H1 (cell line): ENCODE data around the gene ZNF74. TPM values are rescaled to one million over a fixed set of nuclear protein-coding genes. Genes with fewer than 3 reads are reported as not detected.

Experiments used
- CTCF ChIA-PET: fragments of 300-600 bp; sonication (Branson Sonifier 250); formaldehyde crosslinking; loops from one replicate; lab custom pipeline; 2021; ENCODE audit not compliant: partially characterized antibody; lab: Charles Lee
- POLR2A ChIA-PET: fragments of 300-600 bp; sonication (Branson Sonifier 250); formaldehyde crosslinking; loops from one replicate; lab custom pipeline; 2021; ENCODE audit warnings: inconsistent platforms; ENCODE audit not compliant: partially characterized antibody; lab: Charles Lee
- DNase-seq, 2 experiments: peaks; one replicate each; pipeline versions ENCODE4 v3.0.0 to v3.0.0-alpha.2; 2010 to 2022; ENCODE audit warnings: low spot score in 2 of 2, low read depth in 1 of 2, mixed read lengths in 1 of 2
- FAIRE-seq: peaks from 2 replicates; lab custom pipeline; 2011; peaks lifted over from hg19 to GRCh38; lab: Jason Lieb, UNC
- H2AFZ ChIP-seq: 2 replicates; pipeline ENCODE4 v1.8.1; 2012; ENCODE audit warnings: low read length, inconsistent platforms
- H2AK5ac ChIP-seq: 2 replicates; pipeline ENCODE4 v1.6.1; 2013; ENCODE audit warnings: low read depth, low read length
- H2BK120ac ChIP-seq: replicated peaks from 2 replicates; pipeline ENCODE3; 2013; ENCODE audit warnings: low read depth, low read length, inconsistent platforms
- H2BK12ac ChIP-seq: 2 replicates; pipeline ENCODE4 v1.6.1; 2013; ENCODE audit warnings: low read depth, low read length
- H2BK15ac ChIP-seq: 2 replicates; pipeline ENCODE4 v1.6.1; 2013; ENCODE audit warnings: low read length
- H2BK20ac ChIP-seq: 2 replicates; pipeline ENCODE4 v1.6.1; 2013; ENCODE audit warnings: low read length
- H2BK5ac ChIP-seq: 2 replicates; pipeline ENCODE4 v1.6.1; 2013; ENCODE audit warnings: low read depth, low read length
- H3K14ac ChIP-seq: 2 replicates; pipeline ENCODE4 v1.6.1; 2013; ENCODE audit warnings: inconsistent platforms; ENCODE audit not compliant: insufficient read length
- H3K18ac ChIP-seq: 2 replicates; pipeline ENCODE4 v1.6.1; 2013; ENCODE audit warnings: low read length; ENCODE audit errors: extremely low read depth
- H3K23ac ChIP-seq: 2 replicates; pipeline ENCODE4 v1.6.1; 2013; ENCODE audit warnings: inconsistent platforms; ENCODE audit not compliant: insufficient read length
- H3K23me2 ChIP-seq: 2 replicates; pipeline ENCODE4 v1.6.1; 2013; ENCODE audit warnings: low read depth, low read length
- H3K27ac ChIP-seq: 2 replicates; pipeline ENCODE4 v1.6.1; 2011; ENCODE audit warnings: low read depth, low read length, inconsistent platforms
- H3K27me3 ChIP-seq, 4 experiments: replicated peaks in 1 of 4; 1 replicate in 1 of 4; 2 replicates in 3 of 4; pipeline versions ENCODE4 v1.6.1 to v1.8.1; 2011 to 2013; ENCODE audit warnings: low read length in 3 of 4, mild to moderate bottlenecking in 3 of 4, inconsistent platforms in 2 of 4, mixed read lengths in 2 of 4, moderate library complexity in 1 of 4; ENCODE audit not compliant: control insufficient read depth in 3 of 4, insufficient read depth in 3 of 4; ENCODE audit errors: extremely low read depth in 1 of 4
- H3K36me3 ChIP-seq, 4 experiments: 2 replicates each; pipeline versions ENCODE4 v1.6.1 to v1.8.1; 2011 to 2013; ENCODE audit warnings: mild to moderate bottlenecking in 4 of 4, low read length in 3 of 4, moderate library complexity in 2 of 4, control low read depth in 1 of 4, inconsistent platforms in 1 of 4; ENCODE audit not compliant: insufficient read depth in 4 of 4, control insufficient read depth in 2 of 4
- H3K4ac ChIP-seq: replicated peaks from 2 replicates; pipeline ENCODE3; 2013; ENCODE audit warnings: low read length, low read depth, mixed read lengths, inconsistent platforms; ENCODE audit not compliant: insufficient read length
- H3K4me1 ChIP-seq, 4 experiments: replicated peaks in 1 of 4; 1 replicate in 1 of 4; 2 replicates in 3 of 4; pipeline versions ENCODE4 v1.6.1 to v1.8.1; 2011 to 2013; ENCODE audit warnings: low read length in 3 of 4, inconsistent platforms in 2 of 4, mixed read lengths in 1 of 4; ENCODE audit not compliant: insufficient read depth in 4 of 4, control insufficient read depth in 3 of 4
- H3K4me2 ChIP-seq, 2 experiments: 2 replicates each; pipeline versions ENCODE4 v1.6.1 to v1.8.1; 2011 to 2013; ENCODE audit warnings: low read depth in 2 of 2, low read length in 2 of 2, control low read depth in 1 of 2, inconsistent platforms in 1 of 2, mild to moderate bottlenecking in 1 of 2; ENCODE audit not compliant: insufficient read depth in 1 of 2
- H3K4me3 ChIP-seq, 4 experiments: fragments of 200-600, 300-600 bp in 1 of 4; sonication (generic), shearing (Covaris generic), sonication (Bioruptor Twin) in 1 of 4; 2 replicates each; pipeline versions ENCODE4 v1.5.1 to v1.8.1; 2011 to 2016; ENCODE audit warnings: low read length in 4 of 4, low read depth in 3 of 4, control low read depth in 2 of 4, inconsistent platforms in 2 of 4, mild to moderate bottlenecking in 2 of 4, mixed read lengths in 1 of 4, moderate library complexity in 1 of 4; ENCODE audit not compliant: insufficient read depth in 2 of 4; ENCODE audit errors: extremely low read depth in 1 of 4
- H3K56ac ChIP-seq: replicated peaks from 2 replicates; pipeline ENCODE3; 2013; ENCODE audit warnings: low read depth, mild to moderate bottlenecking, mixed read lengths, low read length, inconsistent platforms; ENCODE audit not compliant: insufficient read length
- H3K79me1 ChIP-seq: 2 replicates; pipeline ENCODE4 v1.6.1; 2013; ENCODE audit warnings: low read depth, low read length, control low read depth
- H3K79me2 ChIP-seq, 2 experiments: 2 replicates each; pipeline versions ENCODE4 v1.6.1 to v1.8.1; 2012 to 2013; ENCODE audit warnings: low read length in 2 of 2, mild to moderate bottlenecking in 2 of 2, inconsistent platforms in 1 of 2; ENCODE audit not compliant: insufficient read depth in 2 of 2, control insufficient read depth in 1 of 2
- H3K9ac ChIP-seq, 4 experiments: replicated peaks in 1 of 4; 1 replicate in 1 of 4; 2 replicates in 3 of 4; pipeline versions ENCODE4 v1.6.1 to v1.8.1; 2011 to 2013; ENCODE audit warnings: low read depth in 3 of 4, low read length in 3 of 4, control low read depth in 2 of 4, mild to moderate bottlenecking in 2 of 4, moderate library complexity in 2 of 4, inconsistent platforms in 1 of 4; ENCODE audit errors: extremely low read depth in 1 of 4
- H3K9me3 ChIP-seq, 2 experiments: 2 replicates each; pipeline versions ENCODE4 v1.6.1 to v1.8.1; 2012 to 2013; ENCODE audit warnings: mild to moderate bottlenecking in 2 of 2, moderate library complexity in 2 of 2, control low read depth in 1 of 2, inconsistent platforms in 1 of 2, low read depth in 1 of 2, low read length in 1 of 2, mixed read lengths in 1 of 2; ENCODE audit not compliant: insufficient read depth in 2 of 2
- H4K20me1 ChIP-seq, 2 experiments: replicated peaks in 1 of 2; 2 replicates each; pipeline versions ENCODE3 to v1.8.1; 2011 to 2013; ENCODE audit warnings: inconsistent platforms in 2 of 2, low read length in 2 of 2, mild to moderate bottlenecking in 1 of 2; ENCODE audit not compliant: insufficient read depth in 2 of 2, control insufficient read depth in 1 of 2
- H4K5ac ChIP-seq: 2 replicates; pipeline ENCODE4 v1.6.1; 2013; ENCODE audit warnings: low read length, low read depth, mixed read lengths, inconsistent platforms; ENCODE audit not compliant: insufficient read length
- H4K8ac ChIP-seq: 2 replicates; pipeline ENCODE4 v1.8.0; 2013; ENCODE audit warnings: mild to moderate bottlenecking, moderate library complexity, low read length, inconsistent platforms; ENCODE audit not compliant: insufficient read depth; ENCODE audit errors: extremely low read depth
- H4K91ac ChIP-seq: replicated peaks from 2 replicates; pipeline ENCODE3; 2013; ENCODE audit warnings: low read length, mixed read lengths, inconsistent platforms; ENCODE audit not compliant: insufficient read length
- ASH2L ChIP-seq: fragments of 200-600, 300-600 bp; sonication (generic); IDR thresholded peaks from one replicate; pipeline ENCODE4 v1.7.1; 2017; ENCODE audit warnings: low read length
- EP300 ChIP-seq, 2 experiments: IDR thresholded peaks; 1 replicate in 1 of 2; 2 replicates in 1 of 2; pipeline ENCODE4 v1.6.1; 2011 to 2012; ENCODE audit warnings: low read depth in 2 of 2, low read length in 2 of 2, mild to moderate bottlenecking in 2 of 2, borderline replicate concordance in 1 of 2, inconsistent platforms in 1 of 2, moderate library complexity in 1 of 2
- FOSL1 ChIP-seq: IDR thresholded peaks from 2 replicates; pipeline ENCODE4 v1.6.1; 2011; ENCODE audit warnings: mild to moderate bottlenecking, low read depth, low read length, moderate library complexity; ENCODE audit not compliant: insufficient read depth
- SIN3A ChIP-seq, 2 experiments: IDR thresholded peaks in 1 of 2; conservative IDR thresholded peaks in 1 of 2; 2 replicates each; pipeline ENCODE4 v1.6.1; 2011 to 2012; ENCODE audit warnings: low read length in 2 of 2, improper control_type of control experiment in 1 of 2, low read depth in 1 of 2, mild to moderate bottlenecking in 1 of 2
- SP4 ChIP-seq: IDR thresholded peaks from 2 replicates; pipeline ENCODE4 v1.6.1; 2012; ENCODE audit warnings: low read length, inconsistent platforms
- TCF12 ChIP-seq: IDR thresholded peaks from 2 replicates; pipeline ENCODE4 v1.6.1; 2011; ENCODE audit warnings: low read depth, mild to moderate bottlenecking, low read length
- WGBS, 2 experiments: shearing (Covaris generic) in 1 of 2; methylation state at CpG; one replicate each; pipeline versions ENCODE4 v1.1.6 to v1.1.7; 2013 to 2015; ENCODE audit warnings: low lambda C conversion rate in 2 of 2, mixed read lengths in 2 of 2, inconsistent platforms in 1 of 2, low coverage in 1 of 2, missing lambda C conversion rate in 1 of 2; ENCODE audit not compliant: insufficient replicate concordance in 2 of 2, insufficient coverage in 1 of 2, insufficient read length in 1 of 2; ENCODE audit errors: extremely low coverage in 1 of 2, missing lambda C conversion rate in 1 of 2; 5-methylcytosine and 5-hydroxymethylcytosine counted together
- polyA plus RNA-seq, 7 experiments: library from polyadenylated mRNA; depleted of rRNA in 3 of 7; stranded (reverse) in 5 of 7; unstranded in 2 of 7; fragments of >200 nt in 5 of 7; fragments of 200-250 nt in 2 of 7; gene quantifications; 1 replicate in 5 of 7; 2 replicates in 1 of 7; 4 replicates in 1 of 7; pipeline versions ENCODE4 v1.2.1 to v1.2.3, GENCODE V29; 2011 to 2013; ENCODE audit warnings: missing spikeins in 2 of 7, mixed read lengths in 2 of 7
- total RNA-seq: library from RNA; stranded (reverse); fragmentation: NEBNext Ultra II Directional; extraction: Animal tissue kit (Norgen Biotek cat#: 25700); gene quantifications from 2 replicates; pipeline ENCODE4 v1.2.1, GENCODE V29; 2021
- TF ChIP-seq, protein P1 (sequence below): IDR thresholded peaks from 2 replicates; pipeline ENCODE4 v1.6.1; 2011; ENCODE audit warnings: low read depth, mild to moderate bottlenecking, low read length; ENCODE audit not compliant: insufficient read depth

The ZNF74 gene
- total and polyA plus RNA-seq, 2 of the 8 experiments (the other 6 are each of a cell fraction or from before 2014, with no cell fraction given), result 29.7 to 45.7 TPM

- Histone ChIP-seq H2BK12ac (no peak overlapping the region), H3K23ac (no peak overlapping the region), H2BK5ac (no peak overlapping the region), H2AK5ac (no peak overlapping the region), H3K27me3 (no peaks in the 10 kb centered on the region), H3K14ac (no peak overlapping the region), H3K4me2 (no peak overlapping the region), H3K9ac (no peak overlapping the region), H3K4me3 (no peak overlapping the region), H3K4me1 (no peaks in the 10 kb centered on the region; a peak in 1 of 7 replicates), H3K9me3 (no peaks in the 10 kb centered on the region), H3K27ac (no peak overlapping the region), H2AFZ (no peak overlapping the region), H2BK20ac (no peak overlapping the region), H3K36me3 (no peaks in the 10 kb centered on the region), H4K20me1 (no peaks in the 10 kb centered on the region), H3K79me1 (no peaks in the 10 kb centered on the region), H3K79me2 (no peaks in the 10 kb centered on the region), H3K23me2 (no peaks in the 10 kb centered on the region), H2BK120ac (no peak overlapping the region), H3K4ac (no peak overlapping the region), H3K56ac (no peak overlapping the region), H4K8ac (no peak overlapping the region), H2BK15ac (no peak overlapping the region), H4K5ac (no peak overlapping the region), H3K18ac (no peak overlapping the region), H4K91ac (no peak overlapping the region)
- 94% methylated on average over 9 of the region's 9 CpGs; no CpG with 5 or more reads in 1 of the 2 experiments for WGBS, 2 experiments
- DNase-seq (no peak), FAIRE-seq (no peak)
- POLR2A ChIA-PET, result interaction anchor here (0.8 to 1.0 kb wide), 2 partner anchors 20 to 26 kb away, joined by 3 read pairs; partner anchors contain the start of gene ZNF74
- TF ChIP-seq TCF12 (no peak), ASH2L (no peak), SIN3A (conservative IDR thresholded peaks at IDR 0.05 in 1 of 2, IDR thresholded peaks at IDR 0.05 in 1 of 2; ENCODE audit: low read depth in 1 of 2, low read length in 2 of 2) (no peak), FOSL1 (no peak), EP300 (IDR thresholded peaks at IDR 0.05; ENCODE audit: borderline replicate concordance in 1 of 2, low read depth in 2 of 2, low read length in 2 of 2) (no peak), SP4 (no peak)
- TF ChIP-seq, protein P1, sequence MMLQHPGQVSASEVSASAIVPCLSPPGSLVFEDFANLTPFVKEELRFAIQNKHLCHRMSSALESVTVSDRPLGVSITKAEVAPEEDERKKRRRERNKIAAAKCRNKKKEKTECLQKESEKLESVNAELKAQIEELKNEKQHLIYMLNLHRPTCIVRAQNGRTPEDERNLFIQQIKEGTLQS, result no peak
- CTCF ChIA-PET, result interaction anchor here (1.0 to 1.1 kb wide), 3 partner anchors 9 to 18 kb away, joined by 3 read pairs; no protein-coding TSS in a partner anchor
These were observed 19.5 kb downstream of the ZNF74 start for GRCh38 chr22:20413217-20414058.
